GM19328 (cell line): ENCODE results near the gene OR51S1.
"Not testable (repeated sequence)": the region's sequence is repeated elsewhere in the genome, so short reads cannot be mapped to it uniquely, and the experiment has no call there.

Experiments used
- ATAC-seq: cut with Tn5 transposase; IDR thresholded peaks from one replicate; pipeline ENCODE4 v1.9.1; 2021; ENCODE audit warnings: mild to moderate bottlenecking, moderate library complexity; ENCODE audit not compliant: unreplicated experiment

The OR51S1 gene

GRCh38 chr11:4809246-4809645 is 39.8 kb downstream of the OR51S1 start:
- ATAC-seq = no peak

DNA sequence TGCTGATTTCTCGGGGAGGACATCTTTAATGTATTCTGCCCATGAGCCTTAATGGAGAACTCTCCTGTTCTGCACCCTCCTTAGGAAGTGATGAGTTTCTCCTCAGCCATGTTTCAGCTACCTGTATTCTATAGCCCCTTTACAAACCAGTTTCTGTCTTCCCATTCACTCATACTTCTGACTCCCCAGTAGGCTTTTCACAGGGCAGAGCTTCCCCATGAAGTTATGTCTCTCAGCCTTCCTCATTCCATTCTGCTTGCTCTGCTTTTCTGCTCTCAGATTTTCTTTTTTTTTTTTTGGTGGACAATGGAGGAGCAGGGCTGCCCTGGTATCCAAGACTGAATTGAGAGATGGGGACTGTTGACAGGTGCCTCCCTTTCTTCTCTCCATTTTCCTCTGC is 40.5 kb downstream of the OR51S1 start:
- ATAC-seq = no peak

- ATAC-seq = no peak
These were observed 44.7 kb downstream of the OR51S1 start, which contains the start of gene OR52R1 for GRCh38 chr11:4804280-4804679. Gene OR52R1 (minus strand): TSS chr11:4804380. CDS start chr11:4804380, 0 bp downstream.

DNA sequence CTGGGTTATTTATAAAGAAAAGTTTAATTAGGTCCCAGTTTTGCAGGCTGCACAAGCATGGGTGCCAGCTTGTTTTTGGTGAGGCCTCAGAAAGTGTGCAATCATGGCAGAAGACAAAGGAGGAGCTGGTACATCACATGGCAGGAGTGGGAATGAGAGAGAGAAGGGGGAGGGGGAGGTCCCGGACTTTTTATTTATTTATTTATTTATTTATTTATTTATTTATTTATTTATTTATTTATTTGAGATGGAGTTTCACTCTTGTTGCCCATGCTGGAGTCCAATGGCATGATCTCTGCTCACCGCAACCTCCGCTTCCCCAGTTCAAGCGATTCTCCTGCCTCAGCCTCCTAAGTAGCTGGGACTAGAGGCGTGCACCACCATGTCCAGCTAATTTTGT is 47.7 kb downstream of the OR51S1 start:
- not testable (repeated sequence) for ATAC-seq

- no peak for ATAC-seq
These were observed 50.4 kb downstream of the OR51S1 start for GRCh38 chr11:4798427-4799183.
